Measurements from ENCODE around the gene HMOX1. TPM values are rescaled to one million over a fixed set of nuclear protein-coding genes. Genes with fewer than 3 reads are reported as not detected.
"Not testable (repeated sequence)": the region's sequence is repeated elsewhere in the genome, so short reads cannot be mapped to it uniquely, and the experiment has no call there.

The HMOX1 gene
- total and polyA plus RNA-seq, 5 donors from 2014 or later, result 0.93 to 2.9 (median 1.7) TPM; not detected in 1

DNA sequence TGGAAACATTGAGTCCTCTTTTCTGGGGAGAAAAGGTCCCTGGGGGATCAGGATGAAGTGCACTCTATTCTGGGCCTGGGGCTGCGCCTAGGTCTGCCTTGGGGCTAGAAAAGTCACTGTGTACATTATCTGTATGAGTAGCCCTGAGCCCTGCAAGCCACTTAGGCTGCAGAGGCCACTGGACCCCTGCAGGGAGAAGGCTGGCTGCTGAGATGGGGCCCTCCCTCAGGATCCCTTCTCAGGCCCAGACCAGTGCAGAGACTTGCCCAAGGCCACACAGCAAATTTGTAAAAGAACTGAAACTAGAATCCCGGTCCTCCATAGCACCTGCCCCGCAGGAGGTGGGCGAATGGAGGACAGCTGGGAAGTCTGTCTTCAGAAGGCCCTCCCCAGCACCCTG lies 26.8 kb upstream of the HMOX1 start:
- H3K27ac ChIP-seq (ENCODE audit: insufficient read depth, low read length, poor library complexity, severe bottlenecking), result no peak overlapping the region
- no peak for ATAC-seq (ENCODE audit: low read depth in 2 of 2)
- peaks cover 7% of the 10 kb centered on the region for H3K27me3 Mint-ChIP-seq
- no peak for DNase-seq
- no peak overlapping the region for H3K27ac Mint-ChIP-seq
- H3K4me1 Mint-ChIP-seq, result peaks cover 8 to 33% (median 17%) of the 10 kb centered on the region in 4 donors
- H3K4me3 ChIP-seq (ENCODE audit: low read depth, low read length), result no peak overlapping the region
- H3K4me1 ChIP-seq (ENCODE audit: control insufficient read depth, insufficient read depth, low read length, poor library complexity, severe bottlenecking), result peaks cover 24% of the 10 kb centered on the region
- no peaks in the 10 kb centered on the region for H3K27me3 ChIP-seq (ENCODE audit: control insufficient read depth, insufficient read depth, low read length)
- H3K9me3 Mint-ChIP-seq, result no peaks in the 10 kb centered on the region
- no peaks in the 10 kb centered on the region for H3K9me3 ChIP-seq (ENCODE audit: control insufficient read depth in 2 of 2, low read length in 2 of 2)
- peak overlapping the region in 1 of 4 donors; percentile 86 for H3K4me3 Mint-ChIP-seq
- no peaks in the 10 kb centered on the region for H3K36me3 ChIP-seq (ENCODE audit: control insufficient read depth, insufficient read depth, low read length)
- no peaks in the 10 kb centered on the region for H3K36me3 Mint-ChIP-seq

GRCh38 chr22:35357883-35358621 lies 22.8 kb upstream of the HMOX1 start:
- H3K36me3 ChIP-seq (ENCODE audit: control insufficient read depth, insufficient read depth, low read length), result no peaks in the 10 kb centered on the region
- no peaks in the 10 kb centered on the region for H3K27me3 ChIP-seq (ENCODE audit: control insufficient read depth, insufficient read depth, low read length)
- peaks cover 11% of the 10 kb centered on the region for H3K27me3 Mint-ChIP-seq
- no peak for ATAC-seq (ENCODE audit: low read depth in 2 of 2)
- H3K4me3 ChIP-seq (ENCODE audit: low read depth, low read length), result no peak overlapping the region
- H3K27ac Mint-ChIP-seq, result peak overlapping the region in 1 of 3 donors; percentile 78
- H3K9me3 Mint-ChIP-seq, result no peaks in the 10 kb centered on the region
- DNase-seq, result no peak
- peaks cover 0 to 3% (median 0%) of the 10 kb centered on the region in 4 donors for H3K4me1 Mint-ChIP-seq
- no peaks in the 10 kb centered on the region for H3K36me3 Mint-ChIP-seq
- no peak overlapping the region for H3K27ac ChIP-seq (ENCODE audit: insufficient read depth, low read length, poor library complexity, severe bottlenecking)
- no peaks in the 10 kb centered on the region for H3K9me3 ChIP-seq (ENCODE audit: control insufficient read depth in 2 of 2, low read length in 2 of 2)
- peaks cover 2% of the 10 kb centered on the region for H3K4me1 ChIP-seq (ENCODE audit: control insufficient read depth, insufficient read depth, low read length, poor library complexity, severe bottlenecking)
- H3K4me3 Mint-ChIP-seq, result no peak overlapping the region

- no peaks in the 10 kb centered on the region for H3K36me3 ChIP-seq (ENCODE audit: control insufficient read depth, insufficient read depth, low read length)
- ATAC-seq (ENCODE audit: low read depth in 2 of 2) (no peak), DNase-seq (no peak)
- no peak overlapping the region for H3K4me3 ChIP-seq (ENCODE audit: low read depth, low read length)
- Mint-ChIP-seq H3K36me3 (no peaks in the 10 kb centered on the region), H3K4me3 (no peak overlapping the region), H3K27me3 (peaks cover 11% of the 10 kb centered on the region), H3K4me1 (no peaks in the 10 kb centered on the region), H3K9me3 (no peaks in the 10 kb centered on the region), H3K27ac (peak overlapping the region in 1 of 3 donors; percentile 48)
- no peaks in the 10 kb centered on the region for H3K9me3 ChIP-seq (ENCODE audit: control insufficient read depth in 2 of 2, low read length in 2 of 2)
- no peaks in the 10 kb centered on the region for H3K27me3 ChIP-seq (ENCODE audit: control insufficient read depth, insufficient read depth, low read length)
- H3K27ac ChIP-seq (ENCODE audit: insufficient read depth, low read length, poor library complexity, severe bottlenecking), result no peak overlapping the region
- no peaks in the 10 kb centered on the region for H3K4me1 ChIP-seq (ENCODE audit: control insufficient read depth, insufficient read depth, low read length, poor library complexity, severe bottlenecking)
These were observed 21.4 kb upstream of the HMOX1 start for GRCh38 chr22:35359380-35360065.

GRCh38 chr22:35361001-35361558 lies 19.8 kb upstream of the HMOX1 start:
- no peak overlapping the region for H3K4me3 ChIP-seq (ENCODE audit: low read depth, low read length)
- H3K27me3 ChIP-seq (ENCODE audit: control insufficient read depth, insufficient read depth, low read length), result no peaks in the 10 kb centered on the region
- H3K4me1 ChIP-seq (ENCODE audit: control insufficient read depth, insufficient read depth, low read length, poor library complexity, severe bottlenecking), result no peaks in the 10 kb centered on the region
- Mint-ChIP-seq H3K4me3 (no peak overlapping the region), H3K27me3 (peaks cover 11% of the 10 kb centered on the region), H3K9me3 (no peaks in the 10 kb centered on the region), H3K36me3 (no peaks in the 10 kb centered on the region), H3K27ac (no peak overlapping the region), H3K4me1 (no peaks in the 10 kb centered on the region)
- no peaks in the 10 kb centered on the region for H3K9me3 ChIP-seq (ENCODE audit: control insufficient read depth in 2 of 2, low read length in 2 of 2)
- no peak for ATAC-seq (ENCODE audit: low read depth in 2 of 2)
- no peak for DNase-seq
- H3K27ac ChIP-seq (ENCODE audit: insufficient read depth, low read length, poor library complexity, severe bottlenecking), result no peak overlapping the region
- H3K36me3 ChIP-seq (ENCODE audit: control insufficient read depth, insufficient read depth, low read length), result no peaks in the 10 kb centered on the region

- no peaks in the 10 kb centered on the region for H3K36me3 Mint-ChIP-seq
- Histone ChIP-seq H3K4me1 (ENCODE audit: control insufficient read depth, insufficient read depth, low read length, poor library complexity, severe bottlenecking) (no peaks in the 10 kb centered on the region), H3K9me3 (ENCODE audit: control insufficient read depth in 2 of 2, low read length in 2 of 2) (no peaks in the 10 kb centered on the region), H3K36me3 (ENCODE audit: control insufficient read depth, insufficient read depth, low read length) (no peaks in the 10 kb centered on the region), H3K27me3 (ENCODE audit: control insufficient read depth, insufficient read depth, low read length) (no peaks in the 10 kb centered on the region), H3K4me3 (ENCODE audit: low read depth, low read length) (no peak overlapping the region), H3K27ac (ENCODE audit: insufficient read depth, low read length, poor library complexity, severe bottlenecking) (no peak overlapping the region)
- H3K9me3 Mint-ChIP-seq, result no peaks in the 10 kb centered on the region
- H3K27me3 Mint-ChIP-seq, result peaks cover 9% of the 10 kb centered on the region
- no peaks in the 10 kb centered on the region for H3K4me1 Mint-ChIP-seq
- no peak overlapping the region for H3K4me3 Mint-ChIP-seq
- no peak overlapping the region for H3K27ac Mint-ChIP-seq
- DNase-seq, result no peak
- no peak for ATAC-seq (ENCODE audit: low read depth in 2 of 2)
These were observed 17.3 kb upstream of the HMOX1 start for GRCh38 chr22:35363566-35364086.

DNA sequence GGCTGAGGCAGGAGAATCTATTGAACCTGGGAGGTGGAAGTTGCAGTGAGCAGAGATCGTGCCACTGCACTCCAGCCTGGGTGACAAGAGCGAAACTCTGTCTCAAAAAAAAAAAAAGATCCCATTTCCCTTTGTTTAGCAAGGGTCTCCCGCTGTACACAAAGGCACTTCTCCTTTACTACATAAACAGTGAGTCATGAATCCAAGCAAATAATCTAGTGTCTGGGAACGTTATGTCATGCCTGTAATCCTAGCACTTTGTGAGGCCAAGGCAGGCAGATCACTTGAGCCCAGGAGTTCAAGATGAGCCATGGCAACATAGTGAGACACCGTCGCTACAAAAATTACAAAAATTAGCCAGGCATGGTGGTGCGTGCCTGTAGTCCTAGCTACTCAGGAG lies 16.7 kb upstream of the HMOX1 start:
- not testable (repeated sequence) for H3K27me3 Mint-ChIP-seq; H3K4me1 ChIP-seq (ENCODE audit: control insufficient read depth, insufficient read depth, low read length, poor library complexity, severe bottlenecking); H3K9me3 ChIP-seq (ENCODE audit: control insufficient read depth in 2 of 2, low read length in 2 of 2); H3K4me3 ChIP-seq (ENCODE audit: low read depth, low read length); H3K36me3 ChIP-seq (ENCODE audit: control insufficient read depth, insufficient read depth, low read length); H3K27ac Mint-ChIP-seq; H3K27me3 ChIP-seq (ENCODE audit: control insufficient read depth, insufficient read depth, low read length); H3K4me1 Mint-ChIP-seq; ATAC-seq (ENCODE audit: low read depth in 2 of 2); H3K36me3 Mint-ChIP-seq; H3K27ac ChIP-seq (ENCODE audit: insufficient read depth, low read length, poor library complexity, severe bottlenecking); DNase-seq; H3K9me3 Mint-ChIP-seq; H3K4me3 Mint-ChIP-seq

DNA sequence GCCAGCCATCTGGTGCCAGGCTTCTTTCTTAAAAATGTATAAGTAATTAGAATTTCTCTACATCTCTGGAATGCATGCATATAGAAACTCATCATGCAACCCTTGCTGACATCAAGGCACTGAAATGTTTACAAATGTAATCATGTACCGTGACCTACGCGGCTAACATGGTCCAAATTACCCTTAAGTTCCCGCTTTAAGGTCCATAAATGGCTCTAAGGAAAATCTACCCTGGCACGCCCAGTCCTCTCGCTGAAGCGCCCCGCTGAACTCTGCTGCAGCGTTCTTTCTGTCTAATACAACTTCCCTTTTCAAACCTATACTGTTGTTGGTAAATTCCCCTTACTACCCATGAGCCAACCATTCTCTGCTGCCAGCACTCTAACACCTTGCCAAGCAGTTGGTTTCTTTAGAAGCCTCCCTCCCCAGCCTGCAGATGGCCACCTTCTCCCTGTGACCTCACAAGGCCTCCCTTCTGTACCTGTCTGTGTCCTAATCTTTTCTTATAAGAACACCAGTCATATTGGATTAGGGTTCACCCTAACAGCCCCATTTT lies 13.5 kb upstream of the HMOX1 start:
- Mint-ChIP-seq H3K4me3 (no peak overlapping the region), H3K27ac (no peak overlapping the region), H3K36me3 (no peaks in the 10 kb centered on the region), H3K9me3 (no peaks in the 10 kb centered on the region), H3K27me3 (peaks cover 20% of the 10 kb centered on the region), H3K4me1 (peaks cover 0 to 11% (median 5%) of the 10 kb centered on the region in 4 donors)
- no peak overlapping the region for H3K4me3 ChIP-seq (ENCODE audit: low read depth, low read length)
- peak in 1 of 2 donors; percentile 45 for ATAC-seq (ENCODE audit: low read depth in 2 of 2)
- H3K27ac ChIP-seq (ENCODE audit: insufficient read depth, low read length, poor library complexity, severe bottlenecking), result no peak overlapping the region
- peaks cover 4% of the 10 kb centered on the region for H3K4me1 ChIP-seq (ENCODE audit: control insufficient read depth, insufficient read depth, low read length, poor library complexity, severe bottlenecking)
- no peak for DNase-seq
- H3K36me3 ChIP-seq (ENCODE audit: control insufficient read depth, insufficient read depth, low read length), result no peaks in the 10 kb centered on the region
- H3K9me3 ChIP-seq (ENCODE audit: control insufficient read depth in 2 of 2, low read length in 2 of 2), result no peaks in the 10 kb centered on the region
- H3K27me3 ChIP-seq (ENCODE audit: control insufficient read depth, insufficient read depth, low read length), result no peaks in the 10 kb centered on the region
